Jurkat, Clone E6-1 (cell line): ENCODE results near the gene SNED1.

ENCODE experiments used
- DNase-seq: peaks from one replicate; pipeline ENCODE4 v3.0.0-alpha.2; 2011; ENCODE audit warnings: low read depth, low spot score
- H3K4me3 ChIP-seq: 2 replicates; pipeline ENCODE4 v1.5.1; 2011; ENCODE audit warnings: mild to moderate bottlenecking, low read length, control low read depth, moderate library complexity

Gene SNED1

DNA sequence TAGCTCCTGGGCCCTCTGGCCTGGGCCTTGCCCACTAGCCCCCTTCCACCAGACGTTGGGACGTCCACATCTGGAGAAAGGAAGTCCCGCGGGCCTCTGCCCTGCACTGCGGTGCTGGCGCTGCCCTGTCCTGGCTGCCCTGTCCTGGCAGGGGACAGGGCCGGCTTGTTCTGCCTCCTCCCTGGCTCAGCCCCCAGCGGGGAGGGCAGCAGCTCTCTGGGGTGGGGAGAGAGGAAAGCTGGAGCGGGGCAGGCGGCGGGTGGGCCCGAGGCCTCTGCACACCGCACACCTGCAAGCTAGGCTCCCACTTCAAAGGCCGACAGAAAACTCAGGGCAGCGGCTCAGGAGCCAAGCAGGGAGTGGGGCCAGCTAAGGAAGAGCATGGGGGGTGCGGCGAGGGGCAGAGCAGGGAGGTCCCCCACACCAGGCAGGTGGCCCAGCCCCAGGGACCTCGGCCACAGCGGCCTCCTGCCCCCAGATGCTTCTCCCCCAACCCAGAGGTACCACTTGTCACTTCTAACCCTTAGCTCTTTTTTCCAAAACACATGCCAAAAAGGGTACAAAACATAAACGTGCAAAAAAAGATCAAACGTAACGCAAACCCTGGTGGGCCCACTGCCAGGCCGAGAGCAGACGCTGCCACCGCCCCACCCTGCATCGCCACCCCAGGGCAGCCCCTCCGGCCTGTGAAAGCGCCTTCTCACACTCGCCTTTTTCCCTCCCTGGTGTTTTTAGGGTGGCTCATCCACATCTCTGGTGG, 13.5 kb downstream of the SNED1 start:
- peak overlapping the region; percentile 14 for H3K4me3 ChIP-seq
- DNase-seq = peak; percentile 81

DNA sequence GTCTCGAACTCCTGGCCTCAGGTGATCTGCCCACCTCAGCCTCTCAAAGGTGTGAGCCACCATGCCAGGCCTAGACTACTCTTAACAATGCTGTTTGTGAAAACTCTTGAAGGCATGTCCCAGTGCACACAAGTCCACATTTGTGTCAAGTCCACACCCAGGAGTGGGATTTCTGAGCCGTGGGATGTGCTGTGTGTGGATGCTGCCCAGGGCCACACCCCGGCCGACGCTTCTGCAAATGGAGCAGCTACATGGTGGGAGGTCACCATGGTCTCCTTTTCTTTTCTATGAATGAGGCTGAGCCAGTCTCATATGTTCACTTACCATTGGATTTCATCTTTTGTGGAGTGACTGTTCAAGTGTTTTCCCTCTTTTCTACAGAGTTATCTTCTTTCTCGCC, 15.8 kb downstream of the SNED1 start:
- H3K4me3 ChIP-seq = no peak overlapping the region
- no peak for DNase-seq

DNA sequence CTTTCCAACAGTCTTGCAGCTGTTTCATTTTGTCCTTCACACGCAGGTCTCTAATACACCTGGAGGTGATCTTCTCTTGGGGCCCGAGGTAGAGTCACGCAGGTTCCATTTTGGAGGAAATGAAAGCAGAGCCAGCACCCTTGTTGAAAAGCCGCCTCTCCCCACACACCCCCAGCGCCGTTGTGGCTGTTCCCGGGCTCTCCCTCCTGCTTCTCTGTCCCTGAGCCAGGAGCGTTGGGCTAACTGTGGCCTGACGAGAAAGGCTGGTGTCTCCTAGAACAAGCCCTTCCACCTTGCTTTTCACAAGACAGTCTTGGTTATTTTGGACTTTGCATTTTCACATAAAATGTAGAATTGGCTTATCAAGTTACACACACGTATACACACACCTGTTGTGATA, 16.3 kb downstream of the SNED1 start:
- DNase-seq = no peak
- H3K4me3 ChIP-seq = no peak overlapping the region

DNA sequence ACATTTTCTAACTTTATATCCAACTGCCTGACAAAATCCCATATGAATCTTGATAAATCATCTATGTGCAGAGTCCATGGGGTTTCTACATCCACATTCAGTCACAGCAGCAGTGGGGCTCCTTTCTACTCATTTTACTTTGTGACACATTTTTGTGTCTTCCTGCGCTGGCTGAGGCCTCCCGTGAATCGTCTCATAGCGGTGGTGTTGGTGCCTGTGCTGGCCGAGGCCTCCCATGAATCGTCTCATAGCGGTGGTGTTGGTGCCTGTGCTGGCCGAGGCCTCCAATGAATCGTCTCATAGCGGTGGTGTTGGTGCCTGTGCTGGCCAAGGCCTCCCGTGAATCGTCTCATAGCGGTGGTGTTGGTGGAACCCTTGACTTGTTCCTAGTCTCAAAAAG, 17.0 kb downstream of the SNED1 start:
- DNase-seq = no peak
- no peak overlapping the region for H3K4me3 ChIP-seq

DNA sequence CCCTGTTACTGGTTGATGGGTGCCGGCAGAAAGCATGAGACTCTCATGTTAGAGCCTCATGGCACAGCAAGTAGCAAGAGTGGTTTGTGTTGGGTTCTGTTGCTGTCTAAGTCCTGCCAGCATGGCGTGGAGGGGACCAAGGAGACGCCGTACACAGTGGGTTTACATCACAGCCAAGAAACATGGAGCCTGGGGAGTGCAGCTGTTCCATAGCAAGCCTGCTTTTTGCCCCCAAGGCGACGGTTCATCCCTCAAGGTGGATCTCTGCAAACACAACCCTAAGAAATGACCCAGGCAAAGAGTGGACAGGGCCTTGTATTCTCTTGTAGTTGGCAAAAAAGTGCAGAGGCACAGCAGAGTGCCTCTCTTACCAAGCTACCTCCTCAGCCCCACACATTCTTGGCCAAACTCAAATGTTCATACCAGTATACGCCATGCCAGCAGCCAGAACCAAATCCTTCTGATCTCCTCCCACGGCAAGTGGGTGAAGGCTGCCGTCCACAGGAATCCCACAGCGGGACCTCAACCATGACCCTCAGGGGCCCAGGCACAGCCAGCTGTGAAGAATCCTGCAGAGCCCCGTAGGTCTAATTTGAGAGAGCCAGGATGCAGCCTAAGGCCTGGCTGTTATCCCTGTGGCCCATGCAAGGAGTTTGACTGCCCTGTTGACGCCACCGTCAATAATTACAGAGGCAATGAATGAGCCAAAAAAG, 19.0 kb downstream of the SNED1 start:
- H3K4me3 ChIP-seq = no peak overlapping the region
- DNase-seq = no peak

DNA sequence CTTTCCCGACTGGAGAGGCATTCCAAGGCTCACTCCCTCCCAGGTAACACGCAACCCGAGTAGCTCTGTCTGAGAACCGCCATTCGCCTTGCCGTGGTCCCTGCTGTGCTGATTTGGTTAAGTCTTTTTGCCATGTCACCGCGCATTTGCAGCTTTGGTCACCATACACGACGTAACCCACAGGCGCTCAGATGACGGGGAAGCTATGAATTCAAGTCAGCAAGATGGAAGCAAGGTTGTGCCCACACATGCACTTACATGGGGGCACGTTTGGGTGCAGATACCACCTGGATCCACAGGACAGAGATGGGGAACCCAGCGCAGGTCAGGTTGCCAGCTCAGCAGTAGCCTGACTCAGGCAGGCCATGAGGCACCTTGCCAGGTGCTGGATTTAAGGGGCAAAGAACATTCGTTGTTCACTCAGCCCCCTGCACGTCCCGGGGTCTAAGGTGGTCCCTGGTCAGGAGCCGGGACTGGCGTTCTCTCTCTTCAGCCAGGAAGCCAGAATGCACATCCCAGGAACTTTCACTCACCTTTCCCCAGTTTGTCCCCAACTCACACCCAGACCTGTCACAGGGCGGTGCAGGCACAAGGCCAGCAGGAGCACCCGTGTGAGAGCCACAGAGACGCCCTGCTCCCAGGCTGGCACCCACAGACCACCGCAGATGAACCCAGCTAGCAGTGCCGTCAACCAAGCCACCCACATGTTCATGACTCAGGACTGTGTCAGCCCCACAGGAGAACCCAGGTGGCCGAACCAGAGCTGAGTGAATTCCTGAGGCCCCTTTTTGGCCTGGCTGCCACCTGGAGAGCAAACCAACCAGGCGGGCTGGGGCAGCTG, 19.9 kb downstream of the SNED1 start:
- no peak overlapping the region for H3K4me3 ChIP-seq
- DNase-seq = no peak

DNA sequence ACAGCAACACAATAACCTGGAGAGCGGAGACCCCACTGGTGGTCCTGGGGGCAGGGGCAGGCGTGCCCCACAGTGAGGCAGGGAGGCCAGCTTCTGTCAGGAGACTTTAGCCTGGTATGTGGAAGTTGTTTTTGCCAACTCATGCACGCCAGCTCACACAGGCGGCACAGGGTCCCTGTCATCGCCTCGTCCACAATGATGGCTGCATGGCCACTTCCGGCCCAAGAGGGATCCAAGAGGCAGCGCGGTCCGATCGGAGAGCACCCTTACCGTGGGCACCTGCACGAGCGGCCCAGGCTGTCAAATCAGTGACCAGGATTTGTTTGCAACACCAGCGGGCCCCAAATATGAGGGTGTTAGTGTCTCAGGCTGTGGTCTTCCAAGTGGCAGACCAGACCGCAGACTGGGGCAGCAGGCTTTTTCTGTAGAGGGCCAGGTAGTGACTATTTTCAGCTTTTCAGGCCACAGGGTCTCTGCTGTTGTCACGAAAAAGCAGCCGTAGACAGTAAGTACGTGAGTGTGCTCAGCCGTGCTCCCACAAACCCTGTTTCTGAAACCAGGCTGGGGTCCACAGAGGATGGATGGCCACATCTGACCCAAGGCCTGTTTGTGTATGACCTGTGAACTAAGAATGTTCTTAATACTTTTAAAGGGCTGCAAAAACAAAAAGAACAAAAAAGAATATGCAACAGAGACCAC, 21.2 kb downstream of the SNED1 start:
- no peak overlapping the region for H3K4me3 ChIP-seq
- no peak for DNase-seq

DNA sequence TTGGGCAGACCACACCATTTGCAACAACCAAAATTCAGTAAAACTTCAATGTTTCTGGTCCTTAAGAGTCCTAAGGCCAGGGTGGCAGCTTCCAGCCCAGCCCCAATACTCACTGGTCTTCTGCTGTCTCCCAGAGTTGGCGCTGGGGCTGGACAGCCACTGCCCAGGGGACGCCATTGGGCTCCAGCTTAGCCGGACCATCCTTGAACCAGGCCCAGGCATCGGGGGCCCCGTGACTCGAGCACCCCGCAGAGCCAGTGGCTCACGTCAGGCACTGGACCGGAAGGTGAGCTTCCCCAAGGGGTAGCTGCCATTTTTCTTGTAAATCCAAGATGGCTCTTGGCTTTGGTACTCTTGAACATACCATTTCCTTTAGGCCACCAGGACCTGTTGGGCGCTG, 21.8 kb downstream of the SNED1 start:
- no peak overlapping the region for H3K4me3 ChIP-seq
- DNase-seq = no peak

DNA sequence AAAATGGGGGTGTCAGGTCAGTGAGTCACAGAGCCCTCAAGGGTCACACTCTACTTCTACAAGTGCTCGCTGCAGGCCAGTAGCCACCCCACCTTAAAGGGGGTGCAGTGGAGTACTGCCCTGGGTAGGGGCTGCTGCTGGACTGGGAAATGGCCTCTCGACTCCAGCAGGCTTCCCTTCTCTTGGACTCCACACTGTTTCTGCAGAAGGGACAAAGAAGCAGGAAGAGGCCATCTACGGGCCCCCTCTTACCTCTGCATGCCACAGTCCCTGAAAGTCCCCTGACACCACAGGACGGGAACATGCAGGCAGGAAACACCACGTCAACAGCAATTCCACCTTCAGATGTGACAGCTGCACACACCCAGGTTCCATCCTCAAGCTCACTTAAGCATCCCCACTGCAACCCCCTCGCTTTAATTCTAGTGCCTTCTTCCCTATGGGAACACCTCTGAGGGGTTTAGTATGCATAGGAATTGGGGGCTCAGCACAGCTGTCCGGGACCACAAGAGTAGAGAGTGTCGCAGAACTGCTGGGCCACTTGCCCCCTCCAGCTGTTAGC, 22.3 kb downstream of the SNED1 start:
- H3K4me3 ChIP-seq = no peak overlapping the region
- DNase-seq = no peak

DNA sequence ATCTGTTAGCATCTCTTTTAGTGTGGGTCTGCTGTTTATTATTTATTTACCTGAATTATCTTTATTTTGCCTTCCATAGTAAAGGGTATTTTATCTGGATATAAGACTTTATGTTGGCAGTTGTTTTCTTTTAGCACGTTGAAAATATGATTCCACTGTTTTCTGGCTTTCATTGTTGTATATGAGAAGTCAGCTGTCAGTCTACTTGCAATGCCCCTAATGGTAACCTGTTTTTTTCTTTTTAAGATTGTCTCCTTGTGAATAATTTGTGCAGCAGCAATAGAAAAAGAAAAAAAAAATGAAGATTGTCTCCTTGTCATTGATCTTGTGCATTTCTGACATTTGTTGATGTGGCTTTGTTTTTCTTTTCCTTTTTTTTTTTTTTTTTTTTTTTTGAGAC, 27.2 kb downstream of the SNED1 start:
- no peak overlapping the region for H3K4me3 ChIP-seq
- no peak for DNase-seq

DNA sequence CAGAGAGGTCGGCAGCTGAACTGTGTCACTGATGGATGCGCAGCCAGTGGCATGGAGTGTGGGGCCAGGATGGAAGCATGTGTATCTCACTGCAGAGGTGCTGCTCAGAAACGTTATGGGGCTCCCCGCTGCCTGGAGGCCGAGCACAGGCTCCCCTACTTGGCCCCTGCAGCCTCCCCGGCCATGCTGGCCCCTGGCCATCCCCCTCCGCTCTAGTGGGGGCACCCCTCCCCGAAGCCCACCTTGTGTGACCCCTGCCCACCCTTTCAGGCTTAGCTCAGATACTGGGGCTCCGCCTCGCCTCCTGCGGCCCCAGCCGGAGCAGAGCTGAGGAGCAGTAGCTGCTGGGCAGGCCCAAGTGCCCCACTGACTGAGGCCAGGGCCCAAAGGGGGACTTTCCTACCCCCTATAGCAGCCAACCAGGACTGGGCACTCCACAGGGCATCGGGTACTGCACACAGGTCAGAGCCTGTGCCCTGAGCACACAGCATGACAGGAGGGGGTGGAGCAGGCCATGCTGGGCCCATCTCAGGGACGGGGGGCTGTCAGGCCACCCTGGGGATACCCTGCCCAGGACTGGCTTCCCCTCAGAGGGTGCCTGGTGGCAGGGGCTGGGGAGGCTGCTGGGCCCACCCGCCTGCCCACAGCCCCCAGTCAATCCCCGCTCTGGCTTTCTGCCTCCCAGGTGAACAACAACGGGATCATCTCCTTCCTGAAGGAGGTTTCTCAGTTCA, 31.3 kb downstream of the SNED1 start:
- no peak for DNase-seq
- no peak overlapping the region for H3K4me3 ChIP-seq

DNA sequence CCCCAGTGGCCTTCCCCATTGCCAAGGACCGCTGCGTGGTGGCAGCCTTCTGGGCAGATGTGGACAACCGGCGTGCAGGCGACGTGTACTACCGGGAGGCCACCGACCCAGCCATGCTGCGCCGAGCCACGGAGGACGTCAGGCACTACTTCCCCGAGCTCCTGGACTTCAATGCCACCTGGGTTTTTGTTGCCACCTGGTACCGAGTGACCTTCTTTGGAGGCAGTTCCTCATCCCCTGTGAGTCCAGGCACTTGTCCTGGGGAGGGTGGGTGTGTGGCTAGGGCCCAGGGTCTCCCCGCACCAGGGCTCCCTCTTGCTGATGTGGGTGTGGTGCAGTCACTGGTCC, 31.9 kb downstream of the SNED1 start:
- no peak for DNase-seq
- H3K4me3 ChIP-seq = no peak overlapping the region

DNA sequence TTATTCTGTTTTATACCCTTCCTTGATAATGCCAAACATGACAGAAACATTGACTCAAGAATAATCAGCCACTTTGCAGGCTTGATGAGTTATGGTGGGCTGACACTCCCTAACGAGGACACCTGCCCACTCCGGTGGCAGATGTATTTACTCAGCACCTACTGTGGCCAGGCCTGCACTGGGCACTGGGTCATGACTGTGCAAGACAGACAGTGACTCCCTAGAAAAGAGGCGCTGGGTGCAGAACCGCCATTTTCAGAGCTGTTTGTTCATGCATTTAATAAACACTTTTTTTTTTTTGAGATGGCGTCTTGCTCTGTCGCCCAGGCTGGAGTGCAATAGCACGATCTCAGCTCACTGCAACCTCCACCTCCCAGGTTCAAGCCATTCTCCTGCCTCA, 32.5 kb downstream of the SNED1 start:
- no peak for DNase-seq

DNA sequence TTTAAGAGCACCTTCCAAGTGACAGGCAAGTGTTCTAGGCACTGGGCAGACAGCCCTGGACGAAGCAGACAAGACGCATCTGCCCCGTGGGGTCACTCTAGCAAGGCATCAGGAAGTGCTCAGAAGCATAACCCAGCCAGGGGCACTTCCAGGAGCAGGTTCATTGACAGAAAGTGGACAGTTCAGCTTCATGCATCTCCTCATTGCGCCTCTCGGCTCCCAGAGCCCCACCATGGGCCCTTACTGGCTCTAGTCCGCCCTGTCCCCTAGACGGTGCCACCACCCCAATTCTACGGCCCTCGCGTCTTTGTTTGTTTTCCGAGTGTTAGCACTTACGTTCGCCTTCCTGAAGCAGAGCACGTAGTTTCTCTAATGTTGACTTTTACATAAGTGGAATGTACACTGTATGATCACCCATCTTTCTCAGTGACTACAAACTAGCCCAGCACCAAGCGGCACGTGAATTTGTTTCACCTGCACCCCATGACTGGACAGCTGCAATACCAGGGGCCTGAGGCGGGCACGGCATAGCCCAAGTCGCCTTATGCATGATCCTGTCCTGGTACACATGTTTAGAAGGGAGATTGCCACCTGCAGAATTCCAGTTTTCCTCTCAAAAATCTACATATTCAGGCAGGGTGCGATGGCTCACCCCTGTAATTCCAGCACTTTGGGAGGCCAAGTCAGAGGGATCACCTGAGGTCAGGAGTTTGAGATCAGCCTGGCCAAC, 33.2 kb downstream of the SNED1 start:
- DNase-seq = no peak
- H3K4me3 ChIP-seq = no peak overlapping the region

More for the DNA sequence above, 32.5 kb downstream of the SNED1 start:
- no peak overlapping the region for H3K4me3 ChIP-seq

DNA sequence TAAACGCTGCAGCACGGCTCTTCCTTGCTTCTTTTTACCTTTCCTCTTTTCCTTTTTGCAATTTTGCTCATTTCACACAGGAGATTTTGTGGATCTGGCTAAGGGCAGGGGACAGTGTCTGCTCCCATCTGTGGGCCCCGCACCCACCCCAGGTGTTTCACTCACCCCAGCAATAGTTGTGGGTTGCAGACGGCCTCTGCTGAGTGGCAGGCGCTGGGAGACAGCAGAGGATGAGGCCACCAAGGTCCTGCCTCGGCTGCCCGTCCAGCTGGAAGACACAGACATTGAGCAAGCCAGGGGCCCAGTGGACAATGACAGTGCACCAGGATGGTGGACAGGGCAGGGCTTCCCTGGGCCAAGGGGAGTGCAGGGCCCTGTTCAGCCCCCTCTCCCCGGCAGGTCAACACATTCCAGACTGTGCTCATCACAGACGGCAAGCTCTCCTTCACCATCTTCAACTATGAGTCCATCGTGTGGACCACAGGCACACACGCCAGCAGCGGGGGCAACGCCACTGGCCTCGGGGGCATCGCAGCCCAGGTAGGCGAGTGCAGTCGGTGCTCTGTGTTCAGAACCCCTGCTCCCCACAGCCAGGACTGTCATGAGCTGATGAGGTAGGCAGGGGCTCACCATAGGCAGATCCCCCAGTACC, 35.0 kb downstream of the SNED1 start:
- H3K4me3 ChIP-seq = no peak overlapping the region

DNA sequence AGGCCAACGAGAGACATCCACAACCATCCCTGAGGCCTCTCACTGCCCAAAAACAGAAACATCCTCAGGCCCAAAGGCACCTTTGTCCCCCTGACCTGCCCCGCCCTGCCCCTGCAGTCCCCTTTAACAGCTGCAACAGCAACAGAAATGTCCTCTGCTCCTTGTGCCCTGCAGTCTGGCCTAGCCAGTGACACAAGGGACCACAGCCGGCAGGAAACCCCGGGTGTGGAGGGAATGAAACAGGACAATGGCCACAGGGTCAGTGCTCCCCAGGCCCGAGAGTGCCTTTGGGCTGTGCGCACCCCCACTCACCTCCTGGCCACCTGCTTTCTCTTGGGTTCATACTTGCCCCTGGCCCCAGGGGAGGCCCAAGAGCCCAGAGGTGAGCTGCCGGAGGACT, 35.6 kb downstream of the SNED1 start:
- no peak for DNase-seq
- H3K4me3 ChIP-seq = no peak overlapping the region

More for the DNA sequence above, 35.0 kb downstream of the SNED1 start:
- DNase-seq = no peak

DNA sequence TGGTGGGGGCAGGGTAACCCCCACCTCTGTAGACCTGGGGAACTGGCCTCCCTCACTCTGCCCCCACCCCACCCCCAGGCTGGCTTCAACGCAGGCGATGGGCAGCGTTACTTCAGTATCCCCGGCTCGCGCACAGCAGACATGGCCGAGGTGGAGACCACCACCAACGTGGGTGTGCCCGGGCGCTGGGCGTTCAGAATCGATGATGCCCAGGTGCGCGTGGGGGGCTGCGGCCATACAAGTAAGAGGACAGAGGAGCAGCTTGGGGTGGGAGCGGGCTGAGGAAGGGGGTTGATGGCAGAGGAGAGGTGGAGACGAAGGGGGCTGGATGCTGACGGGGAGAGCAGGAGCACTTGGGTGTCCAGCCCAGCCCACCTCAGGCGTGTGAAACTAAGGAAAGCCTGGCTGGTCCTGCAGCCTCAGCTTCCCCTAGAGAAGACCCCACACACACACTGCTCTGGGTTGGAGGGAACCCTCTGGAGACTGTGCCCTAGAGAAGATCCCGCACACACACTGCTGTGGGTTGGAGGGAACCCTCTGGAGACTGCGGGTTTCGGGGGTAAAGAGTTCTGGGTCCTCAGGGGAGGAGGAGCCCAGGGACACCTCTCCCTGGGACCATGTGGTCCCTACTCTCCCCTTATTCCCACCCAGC, 36.2 kb downstream of the SNED1 start:
- no peak for DNase-seq

More for the DNA sequence above, 36.2 kb downstream of the SNED1 start:
- no peak overlapping the region for H3K4me3 ChIP-seq
